Measurements from ENCODE around the gene GEN1.

GEN1 gene

GRCh38 chr2:17814601-17815000 is 60.7 kb downstream of the GEN1 start:
- TF ChIP-seq TCF12 (IDR thresholded peaks at IDR 0.05; ENCODE audit: low read depth) (no peak), CEBPB (IDR thresholded peaks at IDR 0.05) (no peak), EP300 (IDR thresholded peaks at IDR 0.05; ENCODE audit: borderline replicate concordance) (no peak), CREB1 (IDR thresholded peaks at IDR 0.05; ENCODE audit: low read depth) (no peak), MAX (IDR thresholded peaks at IDR 0.05) (no peak), NFIC (IDR thresholded peaks at IDR 0.05) (no peak), ZBTB7A (IDR thresholded peaks at IDR 0.05; ENCODE audit: low read depth) (no peak), EGR1 (IDR thresholded peaks at IDR 0.05) (no peak), YY1 (IDR thresholded peaks at IDR 0.05; ENCODE audit: low read depth) (no peak), FOXM1 (IDR thresholded peaks at IDR 0.05; ENCODE audit: borderline replicate concordance, low read depth) (no peak), TAF1 (IDR thresholded peaks at IDR 0.05; ENCODE audit: low read depth) (no peak), TEAD4 (IDR thresholded peaks at IDR 0.05) (no peak), RAD21 (IDR thresholded peaks at IDR 0.05; ENCODE audit: low read depth) (no peak)
- TF ChIP-seq, protein P1, sequence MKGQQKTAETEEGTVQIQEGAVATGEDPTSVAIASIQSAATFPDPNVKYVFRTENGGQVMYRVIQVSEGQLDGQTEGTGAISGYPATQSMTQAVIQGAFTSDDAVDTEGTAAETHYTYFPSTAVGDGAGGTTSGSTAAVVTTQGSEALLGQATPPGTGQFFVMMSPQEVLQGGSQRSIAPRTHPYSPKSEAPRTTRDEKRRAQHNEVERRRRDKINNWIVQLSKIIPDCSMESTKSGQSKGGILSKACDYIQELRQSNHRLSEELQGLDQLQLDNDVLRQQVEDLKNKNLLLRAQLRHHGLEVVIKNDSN (IDR thresholded peaks at IDR 0.05) = no peak
- TF ChIP-seq, protein P2, sequence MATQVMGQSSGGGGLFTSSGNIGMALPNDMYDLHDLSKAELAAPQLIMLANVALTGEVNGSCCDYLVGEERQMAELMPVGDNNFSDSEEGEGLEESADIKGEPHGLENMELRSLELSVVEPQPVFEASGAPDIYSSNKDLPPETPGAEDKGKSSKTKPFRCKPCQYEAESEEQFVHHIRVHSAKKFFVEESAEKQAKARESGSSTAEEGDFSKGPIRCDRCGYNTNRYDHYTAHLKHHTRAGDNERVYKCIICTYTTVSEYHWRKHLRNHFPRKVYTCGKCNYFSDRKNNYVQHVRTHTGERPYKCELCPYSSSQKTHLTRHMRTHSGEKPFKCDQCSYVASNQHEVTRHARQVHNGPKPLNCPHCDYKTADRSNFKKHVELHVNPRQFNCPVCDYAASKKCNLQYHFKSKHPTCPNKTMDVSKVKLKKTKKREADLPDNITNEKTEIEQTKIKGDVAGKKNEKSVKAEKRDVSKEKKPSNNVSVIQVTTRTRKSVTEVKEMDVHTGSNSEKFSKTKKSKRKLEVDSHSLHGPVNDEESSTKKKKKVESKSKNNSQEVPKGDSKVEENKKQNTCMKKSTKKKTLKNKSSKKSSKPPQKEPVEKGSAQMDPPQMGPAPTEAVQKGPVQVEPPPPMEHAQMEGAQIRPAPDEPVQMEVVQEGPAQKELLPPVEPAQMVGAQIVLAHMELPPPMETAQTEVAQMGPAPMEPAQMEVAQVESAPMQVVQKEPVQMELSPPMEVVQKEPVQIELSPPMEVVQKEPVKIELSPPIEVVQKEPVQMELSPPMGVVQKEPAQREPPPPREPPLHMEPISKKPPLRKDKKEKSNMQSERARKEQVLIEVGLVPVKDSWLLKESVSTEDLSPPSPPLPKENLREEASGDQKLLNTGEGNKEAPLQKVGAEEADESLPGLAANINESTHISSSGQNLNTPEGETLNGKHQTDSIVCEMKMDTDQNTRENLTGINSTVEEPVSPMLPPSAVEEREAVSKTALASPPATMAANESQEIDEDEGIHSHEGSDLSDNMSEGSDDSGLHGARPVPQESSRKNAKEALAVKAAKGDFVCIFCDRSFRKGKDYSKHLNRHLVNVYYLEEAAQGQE (IDR thresholded peaks at IDR 0.05; ENCODE audit: low read depth) = no peak

DNA sequence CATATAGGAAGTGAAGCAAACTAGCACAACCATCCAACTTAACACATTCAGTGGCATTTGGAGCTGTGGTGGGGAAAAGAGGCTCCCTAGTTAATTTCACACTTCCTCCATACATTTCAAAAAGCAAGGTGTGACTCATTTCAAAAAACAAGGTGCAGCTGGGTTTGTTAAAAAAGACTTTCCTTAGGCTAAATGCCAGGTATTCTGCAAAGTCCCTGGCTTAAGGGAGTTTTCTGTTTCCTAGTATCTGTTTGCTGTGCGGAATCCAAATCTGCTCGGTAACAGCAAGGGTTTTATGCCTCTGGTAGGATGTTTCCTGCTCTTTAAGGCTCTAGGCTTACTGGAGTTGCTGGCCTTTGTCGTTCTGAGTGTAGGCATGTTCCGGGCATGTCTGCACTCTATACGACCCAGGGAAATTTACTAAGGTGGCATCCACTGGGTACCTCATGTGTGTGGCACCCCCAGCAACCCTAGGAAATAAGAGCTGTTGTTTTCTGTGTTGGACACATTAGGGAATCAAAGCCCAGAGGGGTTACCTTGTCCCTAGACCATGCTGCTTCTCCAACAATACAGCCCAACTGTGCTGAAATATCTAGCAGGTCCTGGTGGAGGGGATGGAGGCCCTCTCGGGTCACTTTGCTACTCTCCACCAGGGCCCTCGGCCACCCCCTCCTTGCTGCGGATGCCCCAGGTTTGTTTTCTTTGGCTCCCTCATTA is 61.7 kb downstream of the GEN1 start:
- no peak for TF ChIP-seq TEAD4 (IDR thresholded peaks at IDR 0.05)
- TF ChIP-seq TCF12 (IDR thresholded peaks at IDR 0.05; ENCODE audit: low read depth) = no peak
- TF ChIP-seq RAD21 (IDR thresholded peaks at IDR 0.05; ENCODE audit: low read depth) = no peak
- no peak for TF ChIP-seq EP300 (IDR thresholded peaks at IDR 0.05; ENCODE audit: borderline replicate concordance)
- TF ChIP-seq MAX (IDR thresholded peaks at IDR 0.05) = no peak
- TF ChIP-seq NFIC (IDR thresholded peaks at IDR 0.05) = no peak
- TF ChIP-seq YY1 (IDR thresholded peaks at IDR 0.05; ENCODE audit: low read depth) = no peak
- TF ChIP-seq CEBPB (IDR thresholded peaks at IDR 0.05) = no peak

GRCh38 chr2:17816396-17817245 is 62.7 kb downstream of the GEN1 start, which contains the start of gene MSGN1:
MSGN1 (plus strand) TSS chr2:17816460; CDS start chr2:17816519, 59 bp downstream.
- no peak for TF ChIP-seq MAX (IDR thresholded peaks at IDR 0.05)
- TF ChIP-seq ZBTB7A (IDR thresholded peaks at IDR 0.05; ENCODE audit: low read depth) = no peak
- TF ChIP-seq EGR1 (IDR thresholded peaks at IDR 0.05) = no peak
- TF ChIP-seq TCF12 (IDR thresholded peaks at IDR 0.05; ENCODE audit: low read depth) = no peak
- no peak for TF ChIP-seq YY1 (IDR thresholded peaks at IDR 0.05; ENCODE audit: low read depth)
- TF ChIP-seq EP300 (IDR thresholded peaks at IDR 0.05; ENCODE audit: borderline replicate concordance) = no peak
- TF ChIP-seq NFIC (IDR thresholded peaks at IDR 0.05) = no peak
- TF ChIP-seq, protein P2 (IDR thresholded peaks at IDR 0.05; ENCODE audit: low read depth) = no peak
- TF ChIP-seq FOXM1 (IDR thresholded peaks at IDR 0.05; ENCODE audit: borderline replicate concordance, low read depth) = no peak
- TF ChIP-seq CEBPB (IDR thresholded peaks at IDR 0.05) = no peak
- TF ChIP-seq, protein P1 (IDR thresholded peaks at IDR 0.05) = no peak
- no peak for TF ChIP-seq TAF1 (IDR thresholded peaks at IDR 0.05; ENCODE audit: low read depth)

- no peak for TF ChIP-seq MAX (IDR thresholded peaks at IDR 0.05)
- no peak for TF ChIP-seq ZBTB7A (IDR thresholded peaks at IDR 0.05; ENCODE audit: low read depth)
- TF ChIP-seq, protein P2 (IDR thresholded peaks at IDR 0.05; ENCODE audit: low read depth) = no peak
- no peak for TF ChIP-seq TEAD4 (IDR thresholded peaks at IDR 0.05)
- TF ChIP-seq CEBPB (IDR thresholded peaks at IDR 0.05) = no peak
- TF ChIP-seq, protein P1 (IDR thresholded peaks at IDR 0.05) = no peak
- no peak for TF ChIP-seq EP300 (IDR thresholded peaks at IDR 0.05; ENCODE audit: borderline replicate concordance)
- TF ChIP-seq NFIC (IDR thresholded peaks at IDR 0.05) = no peak
- no peak for TF ChIP-seq EGR1 (IDR thresholded peaks at IDR 0.05)
- no peak for TF ChIP-seq CREB1 (IDR thresholded peaks at IDR 0.05; ENCODE audit: low read depth)
- TF ChIP-seq TCF12 (IDR thresholded peaks at IDR 0.05; ENCODE audit: low read depth) = no peak
- no peak for TF ChIP-seq TAF1 (IDR thresholded peaks at IDR 0.05; ENCODE audit: low read depth)
- TF ChIP-seq RAD21 (IDR thresholded peaks at IDR 0.05; ENCODE audit: low read depth) = no peak
- no peak for TF ChIP-seq YY1 (IDR thresholded peaks at IDR 0.05; ENCODE audit: low read depth)
- no peak for TF ChIP-seq FOXM1 (IDR thresholded peaks at IDR 0.05; ENCODE audit: borderline replicate concordance, low read depth)
Measured at GRCh38 chr2:17818235-17818815, 64.4 kb downstream of the GEN1 start.
